Activated B cell treated with CpG ODN at 0.5 μM for 24 hours (primary cell): ENCODE measurements around the gene PRR19. TPM values are rescaled to one million over a fixed set of nuclear protein-coding genes. Genes with fewer than 3 reads are reported as not detected.

Source experiments
- ATAC-seq: fragments of 200-7000 bp; cut with Tn5 transposase; one replicate; pipeline ENCODE4 v1.10.0; 2021; ENCODE audit warnings: low read depth, mild to moderate bottlenecking, moderate library complexity
- CTCF ChIA-PET: fragments of 350-600 bp; sonication (Branson Sonifier 250); formaldehyde crosslinking; loops from one replicate; lab custom pipeline; 2021; ENCODE audit warnings: antibody characterized with exemption; lab: Charles Lee
- POLR2A ChIA-PET: fragments of 350-600 bp; sonication (Branson Sonifier 250); formaldehyde crosslinking; loops from one replicate; lab custom pipeline; 2021; ENCODE audit warnings: antibody characterized with exemption; lab: Charles Lee
- DNase-seq: peaks from one replicate; pipeline ENCODE4 v3.0.0; 2022
- H3K27ac Mint-ChIP-seq: one replicate; pipeline ENCODE4 v1.8.0; 2020; ENCODE audit warnings: mixed read lengths
- H3K27me3 Mint-ChIP-seq: one replicate; pipeline ENCODE4 v1.8.0; 2021; ENCODE audit warnings: mixed read lengths
- H3K36me3 Mint-ChIP-seq: one replicate; pipeline ENCODE4 v1.8.0; 2021; ENCODE audit warnings: low read depth, mixed read lengths
- H3K4me1 Mint-ChIP-seq: one replicate; pipeline ENCODE4 v1.8.0; 2021; ENCODE audit warnings: mixed read lengths
- H3K4me3 Mint-ChIP-seq: one replicate; pipeline ENCODE4 v1.8.0; 2020; ENCODE audit warnings: mild to moderate bottlenecking, mixed read lengths
- H3K9me3 Mint-ChIP-seq: one replicate; pipeline ENCODE4 v1.8.0; 2020; ENCODE audit warnings: mixed read lengths
- intact Hi-C: fragments of 100-400 bp; cut with micrococcal nuclease; formaldehyde crosslinking; loops from one replicate; pipeline ENCODE4 v1.15.1; 2024
- total RNA-seq: library from RNA; stranded (reverse); gene quantifications from 2 replicates; pipeline ENCODE4 v1.2.3, GENCODE V29; 2022
- TF ChIP-seq, protein P1 (sequence below): fragments of 200-600 bp; IDR thresholded peaks from one replicate; pipeline ENCODE4 v1.8.0; 2022; ENCODE audit warnings: antibody characterized with exemption, mild to moderate bottlenecking

The PRR19 gene
- total RNA-seq, 1 donor from 2014 or later: 0.33 TPM

DNA sequence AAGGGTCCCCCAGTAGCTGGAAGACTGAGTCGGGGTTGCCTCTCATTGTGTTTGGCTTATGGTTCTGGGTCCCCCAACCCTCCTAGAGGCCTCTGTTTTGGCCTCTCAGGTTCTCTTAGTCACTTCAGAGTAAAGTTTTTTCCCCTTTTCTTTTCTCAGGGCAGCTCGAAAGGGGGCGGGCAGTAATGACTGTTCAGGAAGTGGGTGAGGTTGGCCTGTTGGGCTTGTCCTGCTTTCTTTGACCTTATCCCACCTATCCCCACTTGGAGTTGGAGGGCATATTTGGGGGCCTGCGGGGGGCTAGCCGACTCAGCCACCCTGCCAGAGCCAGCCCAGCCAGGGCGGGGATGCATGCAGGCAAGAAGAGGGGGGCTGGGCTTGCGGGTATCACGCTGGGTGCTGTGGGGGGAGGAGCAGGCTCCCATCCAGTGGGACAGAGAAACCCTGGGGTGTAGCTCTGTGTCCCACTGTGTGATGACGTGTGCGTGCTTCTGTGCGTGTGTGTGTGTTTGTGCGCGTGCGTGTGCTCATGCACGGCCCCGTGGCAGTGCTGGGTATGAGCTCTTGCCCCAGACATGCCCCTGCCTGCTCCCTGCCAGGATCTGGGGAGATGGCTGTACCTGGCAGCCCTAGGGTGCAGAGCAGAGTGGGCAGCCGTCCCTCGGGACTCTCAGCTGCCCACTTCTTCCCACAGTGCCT is 31.4 kb upstream of the PRR19 start:
- H3K9me3 Mint-ChIP-seq: no peaks in the 10 kb centered on the region
- TF ChIP-seq, protein P1, sequence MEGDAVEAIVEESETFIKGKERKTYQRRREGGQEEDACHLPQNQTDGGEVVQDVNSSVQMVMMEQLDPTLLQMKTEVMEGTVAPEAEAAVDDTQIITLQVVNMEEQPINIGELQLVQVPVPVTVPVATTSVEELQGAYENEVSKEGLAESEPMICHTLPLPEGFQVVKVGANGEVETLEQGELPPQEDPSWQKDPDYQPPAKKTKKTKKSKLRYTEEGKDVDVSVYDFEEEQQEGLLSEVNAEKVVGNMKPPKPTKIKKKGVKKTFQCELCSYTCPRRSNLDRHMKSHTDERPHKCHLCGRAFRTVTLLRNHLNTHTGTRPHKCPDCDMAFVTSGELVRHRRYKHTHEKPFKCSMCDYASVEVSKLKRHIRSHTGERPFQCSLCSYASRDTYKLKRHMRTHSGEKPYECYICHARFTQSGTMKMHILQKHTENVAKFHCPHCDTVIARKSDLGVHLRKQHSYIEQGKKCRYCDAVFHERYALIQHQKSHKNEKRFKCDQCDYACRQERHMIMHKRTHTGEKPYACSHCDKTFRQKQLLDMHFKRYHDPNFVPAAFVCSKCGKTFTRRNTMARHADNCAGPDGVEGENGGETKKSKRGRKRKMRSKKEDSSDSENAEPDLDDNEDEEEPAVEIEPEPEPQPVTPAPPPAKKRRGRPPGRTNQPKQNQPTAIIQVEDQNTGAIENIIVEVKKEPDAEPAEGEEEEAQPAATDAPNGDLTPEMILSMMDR: no peak
- ChIA-PET POLR2A (interaction anchor here (0.5 to 3.0 kb wide), 15 partner anchors 11 to 1193 kb away, joined by 3 to 55 read pairs (median 4); partner anchors contain the start of genes ERF, GSK3A, POU2F2 and ZNF526), CTCF (interaction anchor here (0.7 to 2.2 kb wide), 4 partner anchors 10 to 162 kb away, joined by 3 to 22 read pairs (median 4); no protein-coding TSS in a partner anchor)
- peak; percentile 36 for DNase-seq
- peak overlapping the region; percentile 94 for H3K27ac Mint-ChIP-seq
- no peaks in the 10 kb centered on the region for H3K27me3 Mint-ChIP-seq
- peaks cover 27% of the 10 kb centered on the region for H3K36me3 Mint-ChIP-seq
- intact Hi-C loops: no loop called here
- no peak for ATAC-seq
- peaks cover 36% of the 10 kb centered on the region for H3K4me1 Mint-ChIP-seq
- peak overlapping the region; percentile 88 for H3K4me3 Mint-ChIP-seq

DNA sequence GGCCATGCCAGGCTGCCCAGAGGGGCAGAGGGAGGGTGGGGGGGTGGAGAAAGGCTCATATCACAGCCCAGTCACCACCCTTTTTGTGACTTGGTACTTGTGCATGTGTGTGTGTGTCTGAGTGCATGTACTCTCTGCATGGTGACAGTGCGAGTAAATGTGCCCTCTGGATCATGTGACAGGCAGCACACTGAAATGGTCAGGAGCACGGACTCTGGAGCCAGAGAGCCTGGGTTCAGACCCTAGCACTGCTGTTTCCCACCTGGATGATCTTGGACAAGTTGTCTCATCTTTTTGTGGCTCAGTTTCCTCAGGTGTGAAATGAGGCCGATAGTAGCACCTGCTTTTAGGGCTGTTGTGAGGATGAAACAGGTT is 30.9 kb upstream of the PRR19 start:
- Mint-ChIP-seq H3K27me3 (no peaks in the 10 kb centered on the region), H3K27ac (peak overlapping the region; percentile 94), H3K4me3 (peak overlapping the region; percentile 88), H3K4me1 (peaks cover 39% of the 10 kb centered on the region), H3K36me3 (peaks cover 27% of the 10 kb centered on the region), H3K9me3 (no peaks in the 10 kb centered on the region)
- DNase-seq (no peak), ATAC-seq (no peak)
- ChIA-PET CTCF (interaction anchor here (0.9 to 2.2 kb wide), 3 partner anchors 9 to 163 kb away, joined by 3 to 22 read pairs (median 4); no protein-coding TSS in a partner anchor), POLR2A (interaction anchor here (0.5 to 3.0 kb wide), 11 partner anchors 10 to 156 kb away, joined by 3 to 55 read pairs (median 5); partner anchors contain the start of genes ERF, GSK3A, POU2F2 and ZNF526)
- TF ChIP-seq, protein P1: no peak
- intact Hi-C loops: no loop called here

- TF ChIP-seq, protein P1: no peak
- no peaks in the 10 kb centered on the region for H3K27me3 Mint-ChIP-seq
- ChIA-PET CTCF (no interaction called here), POLR2A (no interaction called here)
- H3K4me3 Mint-ChIP-seq: no peak overlapping the region
- no peak overlapping the region for H3K27ac Mint-ChIP-seq
- no peaks in the 10 kb centered on the region for H3K9me3 Mint-ChIP-seq
- ATAC-seq (no peak), DNase-seq (no peak)
- peaks cover 45% of the 10 kb centered on the region for H3K4me1 Mint-ChIP-seq
- peaks cover 27% of the 10 kb centered on the region for H3K36me3 Mint-ChIP-seq
- intact Hi-C loops: no loop called here
Observed at GRCh38 chr19:42271861-42272534, 29.9 kb upstream of the PRR19 start.

DNA sequence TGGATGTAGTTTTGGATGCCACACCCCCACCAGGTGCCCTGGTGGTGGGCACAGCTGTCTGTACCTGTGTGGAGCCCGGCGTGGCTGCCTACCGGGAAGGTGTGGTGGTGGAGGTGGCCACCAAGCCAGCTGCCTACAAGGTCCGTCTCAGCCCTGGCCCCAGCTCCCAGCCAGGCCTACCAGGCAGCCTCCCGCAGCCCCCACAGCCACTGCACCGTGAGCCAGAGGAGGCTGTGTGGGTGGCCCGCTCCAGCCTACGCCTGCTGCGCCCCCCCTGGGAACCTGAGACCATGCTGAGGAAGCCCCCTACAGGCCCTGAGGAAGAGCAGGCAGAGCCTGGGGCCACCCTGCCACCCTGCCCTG is 29.4 kb upstream of the PRR19 start:
- H3K4me1 Mint-ChIP-seq: peaks cover 44% of the 10 kb centered on the region
- no peaks in the 10 kb centered on the region for H3K9me3 Mint-ChIP-seq
- DNase-seq: no peak
- H3K4me3 Mint-ChIP-seq: no peak overlapping the region
- ChIA-PET CTCF (no interaction called here), POLR2A (no interaction called here)
- peaks cover 27% of the 10 kb centered on the region for H3K36me3 Mint-ChIP-seq
- H3K27ac Mint-ChIP-seq: no peak overlapping the region
- TF ChIP-seq, protein P1: no peak
- no peaks in the 10 kb centered on the region for H3K27me3 Mint-ChIP-seq
- no peak for ATAC-seq
- intact Hi-C loops: no loop called here

GRCh38 chr19:42272989-42273406 is 28.9 kb upstream of the PRR19 start:
- TF ChIP-seq, protein P1: no peak
- Mint-ChIP-seq H3K4me1 (peaks cover 39% of the 10 kb centered on the region), H3K27ac (no peak overlapping the region), H3K4me3 (no peak overlapping the region), H3K9me3 (no peaks in the 10 kb centered on the region), H3K27me3 (no peaks in the 10 kb centered on the region), H3K36me3 (peaks cover 27% of the 10 kb centered on the region)
- intact Hi-C loops: no loop called here
- ChIA-PET POLR2A (no interaction called here), CTCF (no interaction called here)
- ATAC-seq (no peak), DNase-seq (no peak)
